ENCODE measurements around the gene GID8.

DNA sequence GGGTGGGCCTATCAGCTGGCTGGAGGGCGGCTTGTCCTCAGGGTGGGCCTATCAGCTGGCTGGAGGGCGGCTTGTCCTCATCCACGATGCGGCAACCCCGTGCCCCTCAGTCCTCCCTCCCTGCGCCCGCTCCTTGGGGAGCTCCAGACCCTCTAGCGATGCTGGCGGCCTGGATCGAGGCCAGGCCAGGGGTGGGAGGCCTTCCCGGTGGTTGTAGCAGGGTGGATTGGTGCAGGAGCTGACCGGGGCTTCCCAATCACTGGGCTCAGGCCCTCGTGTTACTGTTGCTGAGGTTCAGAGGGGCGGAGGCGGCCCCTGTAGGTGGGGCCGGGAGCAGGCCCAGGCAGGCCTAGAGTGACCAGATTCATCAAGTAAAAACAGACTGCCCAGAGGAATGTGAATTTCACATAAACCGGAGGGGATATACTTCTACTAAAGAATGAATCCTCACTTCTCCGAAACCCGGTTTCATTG, 23.4 kb downstream of the GID8 start:
- TF ChIP-seq, protein P1, sequence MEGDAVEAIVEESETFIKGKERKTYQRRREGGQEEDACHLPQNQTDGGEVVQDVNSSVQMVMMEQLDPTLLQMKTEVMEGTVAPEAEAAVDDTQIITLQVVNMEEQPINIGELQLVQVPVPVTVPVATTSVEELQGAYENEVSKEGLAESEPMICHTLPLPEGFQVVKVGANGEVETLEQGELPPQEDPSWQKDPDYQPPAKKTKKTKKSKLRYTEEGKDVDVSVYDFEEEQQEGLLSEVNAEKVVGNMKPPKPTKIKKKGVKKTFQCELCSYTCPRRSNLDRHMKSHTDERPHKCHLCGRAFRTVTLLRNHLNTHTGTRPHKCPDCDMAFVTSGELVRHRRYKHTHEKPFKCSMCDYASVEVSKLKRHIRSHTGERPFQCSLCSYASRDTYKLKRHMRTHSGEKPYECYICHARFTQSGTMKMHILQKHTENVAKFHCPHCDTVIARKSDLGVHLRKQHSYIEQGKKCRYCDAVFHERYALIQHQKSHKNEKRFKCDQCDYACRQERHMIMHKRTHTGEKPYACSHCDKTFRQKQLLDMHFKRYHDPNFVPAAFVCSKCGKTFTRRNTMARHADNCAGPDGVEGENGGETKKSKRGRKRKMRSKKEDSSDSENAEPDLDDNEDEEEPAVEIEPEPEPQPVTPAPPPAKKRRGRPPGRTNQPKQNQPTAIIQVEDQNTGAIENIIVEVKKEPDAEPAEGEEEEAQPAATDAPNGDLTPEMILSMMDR (IDR thresholded peaks at IDR 0.05) = no peak
- no peak for TF ChIP-seq POLR2A (IDR thresholded peaks at IDR 0.05)

Measured in uterus (tissue), 2 donors.